ENCODE results near the gene PLCB1.

GRCh38 chr20:8304124-8304816, 172.2 kb downstream of the PLCB1 start:
- no peak for TF ChIP-seq CTCF (IDR thresholded peaks at IDR 0.05; ENCODE audit: poor library complexity)
- TF ChIP-seq EZH2phosphoT487 (IDR thresholded peaks at IDR 0.05; ENCODE audit: low read depth, severe bottlenecking, unreplicated experiment), result no peak
- TF ChIP-seq EZH2 (IDR thresholded peaks at IDR 0.05; ENCODE audit: borderline replicate concordance), result no peak

All from hepatocyte (in vitro differentiated cells).